GM12878 (cell line): Measurements from ENCODE around the gene CACNA1H.

Experiments used
- CHD1 ChIP-seq: IDR thresholded peaks from 2 replicates; pipeline ENCODE4 v1.6.1; 2012; ENCODE audit warnings: low read depth, low read length, improper control_type of control experiment
- CHD4 ChIP-seq: fragments of 200-600 bp; sonication (generic); IDR thresholded peaks from 2 replicates; pipeline ENCODE4 v1.6.1; 2016; ENCODE audit warnings: mild to moderate bottlenecking
- EP300 ChIP-seq, 2 experiments: fragments of 150-350 bp in 1 of 2; IDR thresholded peaks; 2 replicates each; pipeline ENCODE4 v1.6.1; 2011 to 2012; ENCODE audit warnings: low read depth in 2 of 2, low read length in 2 of 2, borderline replicate concordance in 1 of 2, improper control_type of control experiment in 1 of 2, inconsistent platforms in 1 of 2; ENCODE audit not compliant: control insufficient read depth in 1 of 2
- HDGF ChIP-seq: fragments of 450-650 bp; IDR thresholded peaks from 2 replicates; pipeline ENCODE4 v1.6.1; 2016; ENCODE audit warnings: antibody characterized with exemption
- POLR2A ChIP-seq: IDR thresholded peaks from 2 replicates; pipeline ENCODE4 v1.6.1; 2011; ENCODE audit warnings: low read depth, mild to moderate bottlenecking, low read length
- RAD21 ChIP-seq: IDR thresholded peaks from 2 replicates; pipeline ENCODE4 v1.6.1; 2011; ENCODE audit warnings: mild to moderate bottlenecking, low read depth, low read length, moderate library complexity; ENCODE audit not compliant: insufficient read depth
- SP1 ChIP-seq: IDR thresholded peaks from one replicate; pipeline ENCODE4 v1.6.1; 2011; ENCODE audit warnings: low read depth, low read length
- ZNF207 ChIP-seq: fragments of 450-650 bp; IDR thresholded peaks from 2 replicates; pipeline ENCODE4 v1.6.1; 2014; ENCODE audit warnings: antibody characterized with exemption, mild to moderate bottlenecking, borderline replicate concordance
- TF ChIP-seq, protein P1 (sequence below), 3 experiments: IDR thresholded peaks in 2 of 3; conservative IDR thresholded peaks in 1 of 3; 2 replicates each; pipeline ENCODE4 v1.5.1; 2011; ENCODE audit warnings: low read depth in 3 of 3, low read length in 3 of 3, mild to moderate bottlenecking in 3 of 3, control low read depth in 2 of 3, moderate library complexity in 2 of 3, inconsistent platforms in 1 of 3, mixed read lengths in 1 of 3; ENCODE audit not compliant: control insufficient read depth in 2 of 3, insufficient read depth in 1 of 3; ENCODE audit errors: extremely low read depth in 1 of 3

- TF ChIP-seq CHD1 (no peak), RAD21 (no peak), POLR2A (no peak), HDGF (no peak), ZNF207 (no peak), EP300 (IDR thresholded peaks at IDR 0.05; ENCODE audit: borderline replicate concordance in 1 of 2, control insufficient read depth in 1 of 2, low read depth in 2 of 2, low read length in 2 of 2) (no peak), CHD4 (no peak), SP1 (no peak)
- TF ChIP-seq, protein P1, sequence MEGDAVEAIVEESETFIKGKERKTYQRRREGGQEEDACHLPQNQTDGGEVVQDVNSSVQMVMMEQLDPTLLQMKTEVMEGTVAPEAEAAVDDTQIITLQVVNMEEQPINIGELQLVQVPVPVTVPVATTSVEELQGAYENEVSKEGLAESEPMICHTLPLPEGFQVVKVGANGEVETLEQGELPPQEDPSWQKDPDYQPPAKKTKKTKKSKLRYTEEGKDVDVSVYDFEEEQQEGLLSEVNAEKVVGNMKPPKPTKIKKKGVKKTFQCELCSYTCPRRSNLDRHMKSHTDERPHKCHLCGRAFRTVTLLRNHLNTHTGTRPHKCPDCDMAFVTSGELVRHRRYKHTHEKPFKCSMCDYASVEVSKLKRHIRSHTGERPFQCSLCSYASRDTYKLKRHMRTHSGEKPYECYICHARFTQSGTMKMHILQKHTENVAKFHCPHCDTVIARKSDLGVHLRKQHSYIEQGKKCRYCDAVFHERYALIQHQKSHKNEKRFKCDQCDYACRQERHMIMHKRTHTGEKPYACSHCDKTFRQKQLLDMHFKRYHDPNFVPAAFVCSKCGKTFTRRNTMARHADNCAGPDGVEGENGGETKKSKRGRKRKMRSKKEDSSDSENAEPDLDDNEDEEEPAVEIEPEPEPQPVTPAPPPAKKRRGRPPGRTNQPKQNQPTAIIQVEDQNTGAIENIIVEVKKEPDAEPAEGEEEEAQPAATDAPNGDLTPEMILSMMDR (IDR thresholded peaks at IDR 0.05 in 2 of 3, conservative IDR thresholded peaks at IDR 0.05 in 1 of 3; ENCODE audit: control insufficient read depth in 2 of 3, extremely low read depth in 1 of 3, insufficient read depth in 1 of 3, low read depth in 3 of 3, low read length in 3 of 3) = no peak
These were observed 8.0 kb downstream of the CACNA1H start for GRCh38 chr16:1160773-1161348.
